Muscle of leg (tissue), 11 donors: ENCODE data around the gene MYO7B. TPM values are rescaled to one million over a fixed set of nuclear protein-coding genes. Genes with fewer than 3 reads are reported as not detected.
A peak's percentile ranks its signal among the peaks of the same experiment; 100 is the strongest.

Experiments
- DNase-seq: peaks from one replicate; pipeline ENCODE4 v3.0.0; 2013
- H3K27ac ChIP-seq: one replicate; pipeline ENCODE4 v1.5.1; 2013; ENCODE audit warnings: mild to moderate bottlenecking, low read length, control low read depth
- H3K27me3 ChIP-seq: one replicate; pipeline ENCODE4 v1.6.1; 2013; ENCODE audit warnings: low read length; ENCODE audit not compliant: control insufficient read depth, insufficient read depth
- H3K36me3 ChIP-seq: one replicate; pipeline ENCODE4 v1.6.1; 2013; ENCODE audit warnings: low read length; ENCODE audit not compliant: control insufficient read depth, insufficient read depth
- H3K4me1 ChIP-seq: one replicate; pipeline ENCODE4 v1.6.1; 2013; ENCODE audit warnings: low read length; ENCODE audit not compliant: control insufficient read depth, insufficient read depth
- H3K4me3 ChIP-seq: one replicate; pipeline ENCODE4 v1.5.1; 2013; ENCODE audit warnings: low read length, control low read depth
- H3K9me3 ChIP-seq: replicated peaks from 2 replicates; pipeline ENCODE4 v1.6.1; 2013; ENCODE audit warnings: low read depth, low read length; ENCODE audit not compliant: control insufficient read depth
- WGBS: methylation state at CpG from one replicate; pipeline ENCODE4 v1.1.5; 2013; ENCODE audit warnings: missing lambda C conversion rate; ENCODE audit not compliant: insufficient coverage; 5-methylcytosine and 5-hydroxymethylcytosine counted together
- polyA plus RNA-seq, 8 donors: library from polyadenylated mRNA; unstranded; fragments of 120-200 nt; gene quantifications; one replicate each; pipeline versions ENCODE4 v1.2.1 to v1.2.3, GENCODE V29; 2013; ENCODE audit warnings: inconsistent platforms in 1 of 8, low replicate concordance in 1 of 8; ENCODE audit not compliant: insufficient read length in 8 of 8, insufficient read depth in 1 of 8
- total RNA-seq: library from RNA; stranded (reverse); fragments of 120-200 nt; gene quantifications from one replicate; pipeline ENCODE4 v1.2.4, GENCODE V29; 2013

Gene MYO7B
- total and polyA plus RNA-seq, 9 donors: 0.31 to 15.1 (median 0.76) TPM

DNA sequence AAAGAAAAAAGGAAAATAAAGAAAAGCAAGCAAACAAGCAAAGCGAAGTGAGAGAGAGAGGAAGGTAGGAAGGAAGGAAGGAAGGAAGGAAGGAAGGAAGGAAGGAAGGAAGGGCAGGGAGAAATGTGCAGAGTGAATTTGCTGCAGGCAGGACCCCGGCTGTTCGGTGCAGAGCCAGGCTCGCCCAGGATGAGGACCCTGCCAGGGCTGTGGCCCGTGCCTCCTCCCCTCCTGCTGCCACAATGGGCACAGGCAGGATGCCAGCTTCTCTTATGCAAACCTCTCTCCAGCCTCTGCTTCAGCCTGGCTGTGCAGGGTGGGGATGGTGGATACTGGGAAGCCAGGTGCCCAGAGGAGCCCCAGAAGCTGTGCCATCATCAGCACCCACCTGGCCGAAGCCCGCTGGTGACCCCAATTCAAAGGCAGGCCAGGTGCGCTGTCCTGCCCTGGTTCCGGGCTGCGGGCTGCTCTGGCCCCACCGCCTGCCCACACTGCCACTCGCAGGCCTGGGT is 113.7 kb downstream of the MYO7B start:
- 63% methylated on average over 5 of the region's 12 CpGs for WGBS
- DNase-seq: no peak
- Histone ChIP-seq H3K4me3 (no peak overlapping the region), H3K27ac (no peak overlapping the region), H3K4me1 (peaks cover 49% of the 10 kb centered on the region), H3K36me3 (peaks cover 5% of the 10 kb centered on the region), H3K27me3 (no peaks in the 10 kb centered on the region), H3K9me3 (no peaks in the 10 kb centered on the region)

GRCh38 chr2:127649684-127650040 is 114.2 kb downstream of the MYO7B start:
- peaks cover 49% of the 10 kb centered on the region for H3K4me1 ChIP-seq
- peak; percentile 83 for DNase-seq
- no peaks in the 10 kb centered on the region for H3K27me3 ChIP-seq
- no peak overlapping the region for H3K4me3 ChIP-seq
- 15% methylated on average over 4 of the region's 7 CpGs for WGBS
- peaks cover 5% of the 10 kb centered on the region for H3K36me3 ChIP-seq
- no peak overlapping the region for H3K27ac ChIP-seq
- no peaks in the 10 kb centered on the region for H3K9me3 ChIP-seq

DNA sequence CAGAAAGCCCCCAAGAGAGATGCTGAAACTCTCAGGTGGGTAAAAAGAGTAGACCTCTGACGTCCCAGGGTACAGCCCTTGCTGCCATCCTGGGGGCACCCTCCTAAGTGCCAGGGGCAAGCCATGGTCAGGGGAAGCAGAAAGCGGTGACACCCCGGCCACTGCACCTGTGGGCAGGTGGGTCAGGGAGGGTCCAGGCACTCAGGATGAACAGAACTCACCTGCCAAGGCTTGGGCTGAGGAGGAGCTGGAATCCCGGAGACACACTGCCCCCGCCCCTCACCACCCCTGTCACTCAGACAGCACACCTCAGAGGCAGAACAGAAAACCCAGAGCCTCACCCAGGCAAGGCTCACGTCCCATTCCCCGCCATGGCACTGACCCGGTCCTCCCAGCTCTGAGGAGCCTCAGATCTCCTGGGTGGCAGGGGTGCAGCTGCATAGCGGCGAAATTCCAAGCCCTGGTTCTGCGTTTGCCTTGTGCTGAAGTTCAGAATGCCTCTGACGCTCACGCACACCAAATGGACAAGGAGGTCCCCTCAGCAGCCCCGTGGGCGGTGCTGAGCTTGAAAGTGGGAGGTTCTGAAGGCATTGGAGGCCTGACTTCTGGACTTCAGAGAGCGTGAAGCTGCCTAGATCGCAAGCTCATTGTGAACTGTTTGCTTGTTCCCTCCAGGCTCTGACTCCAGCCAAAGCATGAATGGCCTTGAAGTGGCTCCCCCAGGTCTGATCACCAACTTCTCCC is 114.7 kb downstream of the MYO7B start:
- H3K9me3 ChIP-seq: no peaks in the 10 kb centered on the region
- WGBS: 62% methylated on average over 17 of the region's 17 CpGs
- H3K27ac ChIP-seq: no peak overlapping the region
- H3K36me3 ChIP-seq: peaks cover 5% of the 10 kb centered on the region
- no peak for DNase-seq
- H3K27me3 ChIP-seq: no peaks in the 10 kb centered on the region
- H3K4me1 ChIP-seq: peaks cover 49% of the 10 kb centered on the region
- H3K4me3 ChIP-seq: no peak overlapping the region

DNA sequence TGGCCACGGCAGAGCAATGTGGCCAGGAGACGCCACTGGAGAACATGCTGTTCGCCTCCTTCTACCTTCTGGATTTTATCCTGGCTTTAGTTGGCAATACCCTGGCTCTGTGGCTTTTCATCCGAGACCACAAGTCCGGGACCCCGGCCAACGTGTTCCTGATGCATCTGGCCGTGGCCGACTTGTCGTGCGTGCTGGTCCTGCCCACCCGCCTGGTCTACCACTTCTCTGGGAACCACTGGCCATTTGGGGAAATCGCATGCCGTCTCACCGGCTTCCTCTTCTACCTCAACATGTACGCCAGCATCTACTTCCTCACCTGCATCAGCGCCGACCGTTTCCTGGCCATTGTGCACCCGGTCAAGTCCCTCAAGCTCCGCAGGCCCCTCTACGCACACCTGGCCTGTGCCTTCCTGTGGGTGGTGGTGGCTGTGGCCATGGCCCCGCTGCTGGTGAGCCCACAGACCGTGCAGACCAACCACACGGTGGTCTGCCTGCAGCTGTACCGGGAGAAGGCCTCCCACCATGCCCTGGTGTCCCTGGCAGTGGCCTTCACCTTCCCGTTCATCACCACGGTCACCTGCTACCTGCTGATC is 115.4 kb downstream of the MYO7B start:
- DNase-seq: no peak
- H3K4me1 ChIP-seq: peaks cover 47% of the 10 kb centered on the region
- 84% methylated on average over 27 of the region's 28 CpGs for WGBS
- H3K9me3 ChIP-seq: no peaks in the 10 kb centered on the region
- H3K27ac ChIP-seq: no peak overlapping the region
- H3K4me3 ChIP-seq: no peak overlapping the region
- no peaks in the 10 kb centered on the region for H3K27me3 ChIP-seq
- H3K36me3 ChIP-seq: peaks cover 5% of the 10 kb centered on the region

- Histone ChIP-seq H3K4me1 (peaks cover 47% of the 10 kb centered on the region), H3K9me3 (no peaks in the 10 kb centered on the region), H3K27me3 (no peaks in the 10 kb centered on the region), H3K36me3 (peaks cover 5% of the 10 kb centered on the region), H3K4me3 (no peak overlapping the region), H3K27ac (peak overlapping the region; percentile 67)
- 85% methylated on average over 24 of the region's 29 CpGs for WGBS
- DNase-seq: no peak
Measured at GRCh38 chr2:127651381-127651809, 115.9 kb downstream of the MYO7B start.

DNA sequence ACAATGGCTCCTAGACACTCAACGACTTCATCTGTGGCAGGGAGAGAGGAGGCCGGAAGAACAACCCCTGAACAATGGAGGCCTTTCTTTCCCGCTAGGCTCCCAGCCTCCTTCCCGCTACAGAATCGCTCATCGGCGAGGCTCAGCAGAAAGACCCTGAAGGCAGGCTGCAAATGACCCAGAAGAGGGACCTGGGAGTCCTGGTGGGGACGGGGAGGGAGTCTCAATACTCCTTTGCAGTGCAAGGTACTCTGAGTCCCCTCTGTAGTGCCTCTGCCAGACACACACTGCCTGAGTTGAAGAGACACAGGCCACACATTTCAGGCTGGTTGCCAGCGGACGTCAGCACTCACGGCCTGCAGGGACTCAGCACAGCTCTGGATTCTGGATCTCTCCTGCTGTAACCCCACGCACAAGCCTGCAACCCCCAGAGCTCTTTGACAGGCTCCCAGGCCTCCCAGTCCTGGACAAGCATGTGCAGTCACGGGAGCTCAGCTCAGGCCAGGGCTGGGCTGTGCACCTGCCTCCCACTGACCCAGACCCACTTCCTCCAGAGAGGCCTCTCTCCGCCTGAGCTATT is 116.6 kb downstream of the MYO7B start:
- Histone ChIP-seq H3K27me3 (no peaks in the 10 kb centered on the region), H3K36me3 (peaks cover 5% of the 10 kb centered on the region), H3K9me3 (no peaks in the 10 kb centered on the region), H3K4me1 (peaks cover 43% of the 10 kb centered on the region), H3K27ac (peak overlapping the region; percentile 67), H3K4me3 (no peak overlapping the region)
- WGBS: 42% methylated on average over 9 of the region's 14 CpGs
- DNase-seq: peak; percentile 84

- H3K9me3 ChIP-seq: no peaks in the 10 kb centered on the region
- 65% methylated on average over 20 of the region's 25 CpGs for WGBS
- no peaks in the 10 kb centered on the region for H3K27me3 ChIP-seq
- H3K36me3 ChIP-seq: peaks cover 5% of the 10 kb centered on the region
- DNase-seq: no peak
- H3K4me3 ChIP-seq: no peak overlapping the region
- peaks cover 41% of the 10 kb centered on the region for H3K4me1 ChIP-seq
- peak overlapping the region; percentile 67 for H3K27ac ChIP-seq
Measured at GRCh38 chr2:127652786-127653357, 117.4 kb downstream of the MYO7B start.

DNA sequence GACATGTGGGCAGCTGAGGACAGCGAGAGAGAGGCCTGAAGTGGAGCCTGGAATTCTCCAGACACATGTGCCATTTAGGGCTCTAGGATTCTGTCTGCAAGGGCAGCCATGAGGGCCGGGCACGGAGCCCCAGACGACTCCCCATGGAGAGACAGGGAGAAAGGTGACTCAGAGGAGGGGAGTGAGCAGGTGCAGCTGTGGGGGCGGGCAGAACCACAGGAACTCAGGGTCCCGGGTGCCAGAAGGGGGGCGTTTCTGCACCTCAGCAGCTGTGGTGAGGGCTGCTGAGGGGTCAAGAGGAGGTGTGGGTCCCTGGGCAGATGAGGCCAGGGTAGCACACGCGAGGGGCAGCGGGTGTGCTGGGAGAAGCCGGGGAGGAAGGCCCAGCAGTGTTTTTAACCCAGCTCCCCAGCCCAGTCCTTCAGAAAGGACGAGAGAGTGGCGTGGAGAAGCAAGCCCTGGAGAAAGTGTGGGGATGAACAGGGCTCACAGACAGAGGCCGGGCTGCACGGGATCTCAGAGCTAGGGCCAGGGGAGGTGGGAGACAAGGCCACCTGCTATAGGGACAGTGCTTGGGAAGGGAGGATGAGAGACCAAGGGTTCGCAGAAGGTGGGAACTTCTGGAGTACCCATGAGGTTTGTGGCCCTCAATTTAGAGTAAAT is 118.1 kb downstream of the MYO7B start:
- no peak for DNase-seq
- WGBS: 69% methylated on average over 15 of the region's 16 CpGs
- H3K4me1 ChIP-seq: peaks cover 41% of the 10 kb centered on the region
- no peak overlapping the region for H3K4me3 ChIP-seq
- no peaks in the 10 kb centered on the region for H3K9me3 ChIP-seq
- H3K27me3 ChIP-seq: no peaks in the 10 kb centered on the region
- peaks cover 5% of the 10 kb centered on the region for H3K36me3 ChIP-seq
- H3K27ac ChIP-seq: no peak overlapping the region

DNA sequence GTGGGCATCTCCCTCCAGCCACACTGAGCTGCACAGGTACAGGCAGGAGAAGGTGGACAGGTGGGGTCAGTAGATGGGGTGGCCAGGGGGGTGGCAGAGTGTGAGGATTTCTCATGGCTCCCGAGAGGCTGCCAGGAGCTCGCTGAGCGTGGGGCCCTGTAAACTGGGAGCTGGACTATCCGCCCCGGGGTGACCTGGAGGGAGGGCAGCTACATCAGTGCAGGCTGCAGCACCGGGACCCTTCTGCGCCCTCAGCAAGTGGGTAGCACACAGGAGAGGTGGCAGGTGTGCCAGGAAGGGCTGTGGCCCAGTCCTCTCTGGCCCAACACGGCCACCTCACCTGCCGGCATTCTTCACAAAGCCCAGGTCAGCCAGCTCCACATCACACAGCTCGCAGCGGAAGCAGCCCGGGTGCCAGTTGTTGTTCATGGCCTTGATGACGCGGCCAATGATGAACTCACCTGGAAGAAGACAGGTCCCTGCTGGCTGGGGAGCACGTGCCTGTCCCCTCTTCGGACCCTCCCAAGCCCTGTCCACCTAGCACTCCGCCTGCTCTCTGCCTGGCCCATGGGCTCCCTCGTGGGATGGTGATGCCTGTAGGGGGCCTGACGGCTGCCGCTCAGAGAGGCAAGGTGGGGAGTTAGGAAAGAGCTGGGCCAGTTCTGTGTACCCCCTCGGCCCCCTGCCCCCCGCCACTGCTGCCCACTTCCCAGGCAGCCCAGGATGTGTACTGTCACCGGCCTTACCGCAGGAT is 118.8 kb downstream of the MYO7B start:
- no peak for DNase-seq
- Histone ChIP-seq H3K27me3 (no peaks in the 10 kb centered on the region), H3K9me3 (no peaks in the 10 kb centered on the region), H3K4me3 (no peak overlapping the region), H3K4me1 (peaks cover 43% of the 10 kb centered on the region), H3K27ac (no peak overlapping the region), H3K36me3 (peaks cover 5% of the 10 kb centered on the region)
- WGBS: 96% methylated on average over 17 of the region's 24 CpGs
